HepG2 (cell line): Measurements from ENCODE around the gene TXNRD2. TPM values are rescaled to one million over a fixed set of nuclear protein-coding genes. Genes with fewer than 3 reads are reported as not detected.

Experiments
- ATAC-seq: fragments of 200-7000 bp; cut with Tn5 transposase; 3 replicates; pipeline ENCODE4 v1.9.1; 2020; ENCODE audit warnings: mild to moderate bottlenecking, moderate library complexity
- BruUV-seq: library from RNA; stranded (reverse); fragments of 400-500 nt; replicated peaks from 2 replicates; lab custom pipeline; 2021; lab: Mats Ljungman, UMichigan
- CTCF ChIA-PET: fragments of 300-600 bp; formaldehyde crosslinking; extraction: SDS; loops from one replicate; lab custom pipeline; 2021; ENCODE audit warnings: low total read pairs, inconsistent platforms, low intra/inter-chr PET ratio; lab: Yijun Ruan, JAX
- POLR2A ChIA-PET: fragments of 350-600 bp; sonication (Branson Sonifier 250); formaldehyde crosslinking; loops from one replicate; lab custom pipeline; 2020; ENCODE audit warnings: antibody characterized with exemption, inconsistent platforms; lab: Yijun Ruan, JAX
- DNase-seq: peaks from one replicate; pipeline ENCODE4 v3.0.0-alpha.2; 2015; ENCODE audit warnings: low spot score
- FAIRE-seq: peaks from 3 replicates; lab custom pipeline; 2011; peaks lifted over from hg19 to GRCh38; lab: Jason Lieb, UNC
- H2AFZ ChIP-seq: one replicate; pipeline ENCODE4 v1.6.1; 2011; ENCODE audit warnings: low read length, inconsistent platforms
- H3K27ac ChIP-seq: fragments of 300-600 bp; 3 replicates; pipeline ENCODE4 v1.8.0; 2011; ENCODE audit warnings: mixed run types, mild to moderate bottlenecking, mixed read lengths, low read length, inconsistent platforms; ENCODE audit not compliant: insufficient read depth; ENCODE audit errors: extremely low read length
- H3K27me3 ChIP-seq, 2 experiments: fragments of 200-600 bp in 1 of 2; 2 replicates in 1 of 2; 3 replicates in 1 of 2; pipeline versions ENCODE4 v1.6.0 to v1.8.0; 2011; ENCODE audit warnings: low read length in 2 of 2, mild to moderate bottlenecking in 2 of 2, moderate library complexity in 2 of 2, inconsistent platforms in 1 of 2; ENCODE audit not compliant: insufficient read depth in 2 of 2, control insufficient read depth in 1 of 2
- H3K36me3 ChIP-seq, 2 experiments: fragments of 200-600 bp in 1 of 2; replicated peaks in 1 of 2; 2 replicates in 1 of 2; 3 replicates in 1 of 2; pipeline versions ENCODE4 v1.5.1 to v1.8.0; 2011; ENCODE audit warnings: low read length in 2 of 2, inconsistent platforms in 1 of 2; ENCODE audit not compliant: insufficient read depth in 2 of 2, control insufficient read depth in 1 of 2
- H3K4me1 ChIP-seq: 2 replicates; pipeline ENCODE4 v1.5.1; 2012; ENCODE audit warnings: low read length, inconsistent platforms; ENCODE audit not compliant: insufficient read depth
- H3K4me2 ChIP-seq: 2 replicates; pipeline ENCODE4 v1.6.0; 2011; ENCODE audit warnings: low read depth, low read length, inconsistent platforms
- H3K4me3 ChIP-seq, 3 experiments: fragments of 200-600 bp in 1 of 3; sonication (generic), shearing (Covaris generic) in 1 of 3; replicated peaks in 1 of 3; 2 replicates each; pipeline ENCODE4 v1.5.1; 2011 to 2016; ENCODE audit warnings: low read length in 3 of 3, inconsistent platforms in 2 of 3, low read depth in 2 of 3, mild to moderate bottlenecking in 2 of 3, control low read depth in 1 of 3, mixed read lengths in 1 of 3; ENCODE audit not compliant: insufficient read depth in 1 of 3
- H3K79me2 ChIP-seq: one replicate; pipeline ENCODE4 v1.6.1; 2011; ENCODE audit warnings: low read length, inconsistent platforms; ENCODE audit not compliant: insufficient read depth
- H3K9ac ChIP-seq: 2 replicates; pipeline ENCODE4 v1.6.0; 2011; ENCODE audit warnings: mild to moderate bottlenecking, low read depth, low read length, inconsistent platforms; ENCODE audit not compliant: insufficient read depth
- H3K9me3 ChIP-seq: 2 replicates; pipeline ENCODE4 v1.5.1; 2012; ENCODE audit warnings: mild to moderate bottlenecking, low read length
- H4K20me1 ChIP-seq: 2 replicates; pipeline ENCODE4 v1.6.0; 2011; ENCODE audit warnings: inconsistent platforms, mild to moderate bottlenecking, low read length, moderate library complexity; ENCODE audit not compliant: insufficient read depth
- ASH2L ChIP-seq: fragments of 300-600, 200-600 bp; sonication (generic); IDR thresholded peaks from 2 replicates; pipeline ENCODE4 v1.7.0; 2017; ENCODE audit warnings: low read depth, mild to moderate bottlenecking, moderate library complexity, mixed read lengths, low read length; ENCODE audit not compliant: insufficient read length
- BCL3 ChIP-seq: sonication (generic); formaldehyde crosslinking; IDR thresholded peaks from 2 replicates; pipeline ENCODE4 v1.5.1; 2020; ENCODE audit warnings: mild to moderate bottlenecking, missing genetic modification reagents, moderate library complexity
- CHCHD3 ChIP-seq: sonication (generic); formaldehyde crosslinking; IDR thresholded peaks from 2 replicates; pipeline ENCODE4 v1.8.0; 2022; ENCODE audit warnings: mild to moderate bottlenecking, missing genetic modification reagents, moderate library complexity
- MATR3 ChIP-seq: sonication (generic); formaldehyde crosslinking; IDR thresholded peaks from 2 replicates; pipeline ENCODE4 v1.4.0; 2020; ENCODE audit warnings: missing genetic modification reagents
- PHF5A ChIP-seq: IDR thresholded peaks from one replicate; pipeline ENCODE4 v1.6.1; 2018; ENCODE audit warnings: low read depth, missing genetic modification reagents; ENCODE audit not compliant: unreplicated experiment
- STAG1 ChIP-seq: sonication (generic); formaldehyde crosslinking; IDR thresholded peaks from 2 replicates; pipeline ENCODE4 v1.4.0; 2020; ENCODE audit warnings: missing genetic modification reagents
- THAP9 ChIP-seq: sonication (generic); formaldehyde crosslinking; IDR thresholded peaks from 2 replicates; pipeline ENCODE4; 2020; ENCODE audit warnings: missing genetic modification reagents, mild to moderate bottlenecking, borderline replicate concordance
- ZNF24 ChIP-seq: fragments of 450-650 bp; IDR thresholded peaks from 2 replicates; pipeline ENCODE4 v1.6.1; 2017; ENCODE audit warnings: antibody characterized with exemption, mild to moderate bottlenecking
- ZNF510 ChIP-seq: sonication (generic); formaldehyde crosslinking; IDR thresholded peaks from 2 replicates; pipeline ENCODE4 v1.4.0; 2020; ENCODE audit warnings: low read depth, mild to moderate bottlenecking, missing genetic modification reagents
- ZNF543 ChIP-seq: sonication (generic); formaldehyde crosslinking; IDR thresholded peaks from 2 replicates; pipeline ENCODE4 v1.4.0; 2020; ENCODE audit warnings: mild to moderate bottlenecking, missing genetic modification reagents
- ZNF556 ChIP-seq: sonication (generic); formaldehyde crosslinking; IDR thresholded peaks from 2 replicates; pipeline ENCODE4 v1.4.0; 2020; ENCODE audit warnings: mild to moderate bottlenecking, missing genetic modification reagents, borderline replicate concordance
- ZNF557 ChIP-seq: sonication (generic); formaldehyde crosslinking; IDR thresholded peaks from 2 replicates; pipeline ENCODE4 v1.4.0; 2020; ENCODE audit warnings: missing genetic modification reagents
- ZNF75D ChIP-seq: sonication (generic); formaldehyde crosslinking; IDR thresholded peaks from 2 replicates; pipeline ENCODE4 v1.8.1; 2023; ENCODE audit warnings: missing genetic modification reagents, mild to moderate bottlenecking, borderline replicate concordance
- WGBS: methylation state at CpG from one replicate; pipeline ENCODE4 v1.1.6; 2017; ENCODE audit warnings: low lambda C conversion rate; 5-methylcytosine and 5-hydroxymethylcytosine counted together
- in situ Hi-C: cut with HindIII; loops from 2 replicates; pipeline ENCODE4 v1.10.0; 2017; ENCODE audit warnings: low pct_unique_long_range_greater_than_20kb; ENCODE audit not compliant: extremely low pct_ligation_motif_present
- intact Hi-C: fragments of 100-400 bp; cut with micrococcal nuclease; formaldehyde crosslinking; loops from one replicate; pipeline ENCODE4 v1.10.0; 2022; ENCODE audit not compliant: unreplicated experiment
- polyA plus RNA-seq, 8 experiments: library from polyadenylated mRNA; depleted of rRNA in 3 of 8; stranded (reverse) in 7 of 8; unstranded in 1 of 8; fragments of >200 nt; fragmentation: Illumina TruSeq in 4 of 8; extraction: Trizol in 4 of 8; gene quantifications; 2 replicates each; pipeline versions ENCODE4 v1.2.1 to v1.2.3, GENCODE V29; 2011 to 2016; ENCODE audit warnings: low read depth in 4 of 8, missing spikeins in 1 of 8, mixed read lengths in 1 of 8; ENCODE audit not compliant: insufficient read depth in 1 of 8
- total RNA-seq, 5 experiments: library from RNA; depleted of rRNA; stranded (reverse); fragments of >200 nt; fragmentation: Illumina TruSeq; extraction: Trizol; gene quantifications; 2 replicates each; pipeline ENCODE4 v1.2.3, GENCODE V29; 2016; ENCODE audit warnings: low read depth in 1 of 5

TXNRD2 gene
- total and polyA plus RNA-seq, 2 of the 13 experiments (the other 11 are each of a cell fraction or from before 2014, with no cell fraction given): 17.5 to 18.6 TPM

GRCh38 chr22:19866665-19867009 lies 75.0 kb downstream of the TXNRD2 start:
- H3K4me3 ChIP-seq: no peak overlapping the region
- no peak for ATAC-seq
- H3K36me3 ChIP-seq: no peaks in the 10 kb centered on the region
- H4K20me1 ChIP-seq: no peaks in the 10 kb centered on the region
- no peak overlapping the region for H3K9ac ChIP-seq
- H3K27ac ChIP-seq: no peak overlapping the region
- no peaks in the 10 kb centered on the region; a peak in 1 of 5 replicates for H3K27me3 ChIP-seq
- no peaks in the 10 kb centered on the region for H3K9me3 ChIP-seq
- DNase-seq: no peak
- peaks cover 31% of the 10 kb centered on the region for H3K4me1 ChIP-seq
- no peak overlapping the region for H3K4me2 ChIP-seq
- no peak for FAIRE-seq
- no TSS peak for BruUV-seq
- intact Hi-C loops: no loop called here
- CTCF ChIA-PET: no interaction called here
- H3K79me2 ChIP-seq: no peaks in the 10 kb centered on the region
- TF ChIP-seq MATR3 (no peak), ZNF75D (CRISPR knock-in tag) (no peak), STAG1 (CRISPR knock-in tag) (no peak), ZNF24 (no peak), ZNF543 (CRISPR knock-in tag) (no peak), THAP9 (CRISPR knock-in tag) (no peak), ASH2L (no peak), ZNF510 (no peak), BCL3 (no peak), CHCHD3 (CRISPR knock-in tag) (no peak), PHF5A (CRISPR knock-in tag) (no peak), ZNF556 (CRISPR knock-in tag) (no peak), ZNF557 (CRISPR knock-in tag) (no peak)
- in situ Hi-C loops: no loop called here
- 57% methylated on average over 3 of the region's 3 CpGs for WGBS
- POLR2A ChIA-PET: interaction anchor here (1.7 kb wide), 1 partner anchor 11 kb away, joined by 6 read pairs; no protein-coding TSS in a partner anchor
- H2AFZ ChIP-seq: no peak overlapping the region
